H1 (cell line): Measurements from ENCODE around the gene SLX9. TPM values are rescaled to one million over a fixed set of nuclear protein-coding genes. Genes with fewer than 3 reads are reported as not detected.

Source experiments
- CREB1 ChIP-seq: IDR thresholded peaks from 2 replicates; pipeline ENCODE4 v1.6.1; 2012; ENCODE audit warnings: inconsistent platforms
- CTCF ChIP-seq, 3 experiments: IDR thresholded peaks; 1 replicate in 2 of 3; 2 replicates in 1 of 3; pipeline versions ENCODE4 v1.5.1 to v1.6.1; 2011; ENCODE audit warnings: low read length in 3 of 3, mild to moderate bottlenecking in 3 of 3, inconsistent platforms in 2 of 3, low read depth in 1 of 3, moderate library complexity in 1 of 3; ENCODE audit not compliant: insufficient read depth in 1 of 3; ENCODE audit errors: control extremely low read depth in 1 of 3
- HDAC6 ChIP-seq: IDR thresholded peaks from one replicate; pipeline ENCODE4 v1.7.1; 2012; ENCODE audit warnings: low read depth, mild to moderate bottlenecking, inconsistent platforms, low read length, moderate library complexity
- RAD21 ChIP-seq, 2 experiments: IDR thresholded peaks in 1 of 2; conservative IDR thresholded peaks in 1 of 2; 2 replicates each; pipeline ENCODE4 v1.6.1; 2011; ENCODE audit warnings: low read depth in 2 of 2, low read length in 2 of 2, improper control_type of control experiment in 1 of 2, inconsistent platforms in 1 of 2, mild to moderate bottlenecking in 1 of 2, moderate library complexity in 1 of 2
- polyA plus RNA-seq, 7 experiments: library from polyadenylated mRNA; depleted of rRNA in 3 of 7; stranded (reverse) in 5 of 7; unstranded in 2 of 7; fragments of >200 nt in 5 of 7; fragments of 200-250 nt in 2 of 7; gene quantifications; 1 replicate in 5 of 7; 2 replicates in 1 of 7; 4 replicates in 1 of 7; pipeline versions ENCODE4 v1.2.1 to v1.2.3, GENCODE V29; 2011 to 2013; ENCODE audit warnings: missing spikeins in 2 of 7, mixed read lengths in 2 of 7
- total RNA-seq: library from RNA; stranded (reverse); fragmentation: NEBNext Ultra II Directional; extraction: Animal tissue kit (Norgen Biotek cat#: 25700); gene quantifications from 2 replicates; pipeline ENCODE4 v1.2.1, GENCODE V29; 2021

Gene SLX9
- total and polyA plus RNA-seq, 2 of the 8 experiments (the other 6 are each of a cell fraction or from before 2014, with no cell fraction given): 17.7 to 57.3 TPM

GRCh38 chr21:44955798-44956175, 16.0 kb downstream of the SLX9 start (continued):
- TF ChIP-seq RAD21 (IDR thresholded peaks at IDR 0.05 in 1 of 2, conservative IDR thresholded peaks at IDR 0.05 in 1 of 2; ENCODE audit: low read depth in 2 of 2, low read length in 2 of 2) (no peak), HDAC6 (no peak), CREB1 (no peak), CTCF (IDR thresholded peaks at IDR 0.05; ENCODE audit: control extremely low read depth in 1 of 3, insufficient read depth in 1 of 3, low read depth in 1 of 3, low read length in 3 of 3) (no peak)
